Retina (tissue), 1 donor: ENCODE data around the gene CERS2.
A peak's percentile ranks its signal among the peaks of the same experiment; 100 is the strongest.

Experiments
- DNase-seq: peaks from one replicate; pipeline ENCODE4 v3.0.0-alpha.2; 2016

Gene CERS2

GRCh38 chr1:150997126-150997872 lies 22.7 kb upstream of the CERS2 start:
- no peak for DNase-seq

GRCh38 chr1:150995896-150996295 lies 21.3 kb upstream of the CERS2 start:
- DNase-seq: peak; percentile 63

GRCh38 chr1:150995460-150995859 lies 20.8 kb upstream of the CERS2 start:
- DNase-seq: no peak

- DNase-seq: no peak
Observed at GRCh38 chr1:150994248-150994647, 19.6 kb upstream of the CERS2 start.

- DNase-seq: no peak
Observed at GRCh38 chr1:150992626-150993025, 18.0 kb upstream of the CERS2 start.

GRCh38 chr1:150987924-150988323 lies 13.3 kb upstream of the CERS2 start:
- DNase-seq: no peak

GRCh38 chr1:150985179-150985825 lies 10.7 kb upstream of the CERS2 start:
- no peak for DNase-seq

- DNase-seq: no peak
Observed at GRCh38 chr1:150981805-150982712, 7.4 kb upstream of the CERS2 start, which contains the start of gene ANXA9. ANXA9 (plus strand) TSS chr1:150982292; CDS start chr1:150983106, 814 bp downstream.

GRCh38 chr1:150981177-150981804 lies 6.7 kb upstream of the CERS2 start:
- no peak for DNase-seq

- peak; percentile 90 for DNase-seq
Observed at GRCh38 chr1:150979092-150980056, 4.7 kb upstream of the CERS2 start.

GRCh38 chr1:150976879-150977694 lies 2.5 kb upstream of the CERS2 start:
- DNase-seq: peak; percentile 17

- no peak for DNase-seq
Observed at GRCh38 chr1:150976401-150976821, 1.8 kb upstream of the CERS2 start.

GRCh38 chr1:150973836-150974579 lies 627 bp downstream of the CERS2 start:
- peak; percentile 76 for DNase-seq

- DNase-seq: no peak
Observed at GRCh38 chr1:150973258-150973835, 1.3 kb downstream of the CERS2 start.

- DNase-seq: no peak
Observed at GRCh38 chr1:150972417-150972940, 2.2 kb downstream of the CERS2 start.

GRCh38 chr1:150971583-150972416 lies 2.8 kb downstream of the CERS2 start:
- peak; percentile 28 for DNase-seq

- peak; percentile 33 for DNase-seq
Observed at GRCh38 chr1:150970808-150971582, 3.6 kb downstream of the CERS2 start.
